HepG2 (cell line): ENCODE results near the gene SLC22A31. TPM values are rescaled to one million over a fixed set of nuclear protein-coding genes. Genes with fewer than 3 reads are reported as not detected.

Experiments used
- BCLAF1 ChIP-seq: fragments of 450-650 bp; IDR thresholded peaks from 2 replicates; pipeline ENCODE4 v1.6.1; 2017; ENCODE audit warnings: mild to moderate bottlenecking
- DMAP1 ChIP-seq: IDR thresholded peaks from 2 replicates; pipeline ENCODE4 v1.6.1; 2016
- HES4 ChIP-seq: sonication (generic); formaldehyde crosslinking; IDR thresholded peaks from 2 replicates; pipeline ENCODE4 v1.9.0; 2021; ENCODE audit warnings: mild to moderate bottlenecking, missing genetic modification reagents, borderline replicate concordance
- MAFG ChIP-seq: sonication (generic); formaldehyde crosslinking; IDR thresholded peaks from 2 replicates; pipeline ENCODE4 v1.5.1; 2020; ENCODE audit warnings: mild to moderate bottlenecking, missing genetic modification reagents
- NR2F2 ChIP-seq: IDR thresholded peaks from 2 replicates; pipeline ENCODE4 v1.6.1; 2012; ENCODE audit warnings: low read depth, inconsistent platforms, borderline replicate concordance
- SAP130 ChIP-seq: IDR thresholded peaks from 2 replicates; pipeline ENCODE4 v1.6.1; 2016; ENCODE audit warnings: low read depth
- SRF ChIP-seq: IDR thresholded peaks from 2 replicates; pipeline ENCODE4 v1.6.1; 2011; ENCODE audit warnings: mild to moderate bottlenecking, low read depth, low read length, moderate library complexity
- TCF7 ChIP-seq: sonication (generic); IDR thresholded peaks from 2 replicates; pipeline ENCODE4 v1.6.1; 2016; ENCODE audit warnings: antibody characterized with exemption, low read depth
- TERF1 ChIP-seq: sonication (generic); formaldehyde crosslinking; IDR thresholded peaks from 2 replicates; pipeline ENCODE4 v1.8.0; 2022; ENCODE audit warnings: mild to moderate bottlenecking, missing genetic modification reagents, moderate library complexity
- TFAP4 ChIP-seq: sonication (generic); IDR thresholded peaks from 2 replicates; pipeline ENCODE4 v1.6.1; 2016; ENCODE audit warnings: low read depth, borderline replicate concordance
- TMF1 ChIP-seq: sonication (generic); formaldehyde crosslinking; IDR thresholded peaks from 2 replicates; pipeline ENCODE4 v1.8.1; 2022; ENCODE audit warnings: low read depth, missing genetic modification reagents
- ZFYVE20 ChIP-seq: sonication (generic); formaldehyde crosslinking; IDR thresholded peaks from 2 replicates; pipeline ENCODE4 v1.8.0; 2023; ENCODE audit warnings: low read depth, mild to moderate bottlenecking, moderate library complexity, missing genetic modification reagents, borderline replicate concordance
- ZNF292 ChIP-seq: sonication (generic); formaldehyde crosslinking; IDR thresholded peaks from 2 replicates; pipeline ENCODE4 v1.8.1; 2022; ENCODE audit warnings: mild to moderate bottlenecking, low read depth, missing genetic modification reagents, borderline replicate concordance
- ZNF460 ChIP-seq: sonication (generic); formaldehyde crosslinking; IDR thresholded peaks from 2 replicates; pipeline ENCODE4 v1.5.1; 2020; ENCODE audit warnings: missing genetic modification reagents, mild to moderate bottlenecking, borderline replicate concordance
- polyA plus RNA-seq, 8 experiments: library from polyadenylated mRNA; depleted of rRNA in 3 of 8; stranded (reverse) in 7 of 8; unstranded in 1 of 8; fragments of >200 nt; fragmentation: Illumina TruSeq in 4 of 8; extraction: Trizol in 4 of 8; gene quantifications; 2 replicates each; pipeline versions ENCODE4 v1.2.1 to v1.2.3, GENCODE V29; 2011 to 2016; ENCODE audit warnings: low read depth in 4 of 8, missing spikeins in 1 of 8, mixed read lengths in 1 of 8; ENCODE audit not compliant: insufficient read depth in 1 of 8
- total RNA-seq, 5 experiments: library from RNA; depleted of rRNA; stranded (reverse); fragments of >200 nt; fragmentation: Illumina TruSeq; extraction: Trizol; gene quantifications; 2 replicates each; pipeline ENCODE4 v1.2.3, GENCODE V29; 2016; ENCODE audit warnings: low read depth in 1 of 5
- TF ChIP-seq, protein P1 (sequence below): sonication (generic); formaldehyde crosslinking; IDR thresholded peaks from 2 replicates; pipeline ENCODE4 v1.4.0; 2020; ENCODE audit warnings: mild to moderate bottlenecking, low read depth, missing genetic modification reagents
- TF ChIP-seq, protein P2 (sequence below): sonication (generic); formaldehyde crosslinking; IDR thresholded peaks from 2 replicates; pipeline ENCODE4 v1.4.0; 2020; ENCODE audit warnings: missing genetic modification reagents, mild to moderate bottlenecking, borderline replicate concordance

The SLC22A31 gene
- total and polyA plus RNA-seq, 2 of the 13 experiments (the other 11 are each of a cell fraction or from before 2014, with no cell fraction given): 67.3 to 83.3 TPM

DNA sequence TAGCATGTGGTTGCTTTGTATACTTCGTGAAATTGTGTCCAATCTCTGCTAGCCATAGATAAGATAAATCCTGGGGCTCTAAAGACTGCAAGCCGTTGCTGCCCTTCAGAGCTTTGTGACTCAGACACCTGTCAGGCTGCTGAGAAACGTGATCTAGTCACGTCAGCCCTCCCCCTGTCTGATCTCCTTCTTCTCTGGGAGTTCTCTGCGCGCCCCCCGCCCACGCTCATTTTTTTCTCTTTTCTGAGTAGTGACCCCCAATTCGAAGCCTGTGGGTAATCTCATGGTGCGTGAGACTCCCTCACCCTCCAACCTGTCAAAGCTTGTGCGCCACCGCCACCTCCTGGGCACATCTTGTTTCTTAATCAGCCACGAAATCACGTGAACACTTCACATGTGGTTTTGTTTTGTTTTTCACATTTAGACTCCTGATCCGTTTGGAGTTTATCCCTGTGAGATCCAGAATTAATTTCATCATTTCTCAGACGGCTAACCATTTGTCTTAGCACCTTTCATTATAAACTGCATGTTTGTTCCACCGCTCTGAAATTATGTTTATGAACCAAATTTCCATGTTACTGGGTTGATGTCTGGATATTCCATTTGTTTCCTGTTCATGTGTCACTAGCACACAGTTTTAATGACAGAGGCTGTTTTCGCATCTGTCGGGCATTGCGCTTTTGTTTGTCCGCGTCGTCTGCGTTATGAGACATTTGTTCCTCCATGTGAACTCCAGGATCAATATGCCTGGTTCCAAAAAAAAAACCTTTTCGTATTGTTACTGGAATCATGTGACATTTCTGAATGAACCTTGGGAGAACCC, 16.2 kb upstream of the SLC22A31 start (continued):
- TF ChIP-seq, protein P1, sequence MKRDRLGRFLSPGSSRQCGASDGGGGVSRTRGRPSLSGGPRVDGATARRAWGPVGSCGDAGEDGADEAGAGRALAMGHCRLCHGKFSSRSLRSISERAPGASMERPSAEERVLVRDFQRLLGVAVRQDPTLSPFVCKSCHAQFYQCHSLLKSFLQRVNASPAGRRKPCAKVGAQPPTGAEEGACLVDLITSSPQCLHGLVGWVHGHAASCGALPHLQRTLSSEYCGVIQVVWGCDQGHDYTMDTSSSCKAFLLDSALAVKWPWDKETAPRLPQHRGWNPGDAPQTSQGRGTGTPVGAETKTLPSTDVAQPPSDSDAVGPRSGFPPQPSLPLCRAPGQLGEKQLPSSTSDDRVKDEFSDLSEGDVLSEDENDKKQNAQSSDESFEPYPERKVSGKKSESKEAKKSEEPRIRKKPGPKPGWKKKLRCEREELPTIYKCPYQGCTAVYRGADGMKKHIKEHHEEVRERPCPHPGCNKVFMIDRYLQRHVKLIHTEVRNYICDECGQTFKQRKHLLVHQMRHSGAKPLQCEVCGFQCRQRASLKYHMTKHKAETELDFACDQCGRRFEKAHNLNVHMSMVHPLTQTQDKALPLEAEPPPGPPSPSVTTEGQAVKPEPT (CRISPR knock-in tag): no peak
- TF ChIP-seq SRF: no peak
- TF ChIP-seq TMF1 (CRISPR knock-in tag): no peak
- peak; percentile 74; the same call in 1 of the 2 replicates for TF ChIP-seq TFAP4
- no peak for TF ChIP-seq HES4 (CRISPR knock-in tag)
- TF ChIP-seq DMAP1 (CRISPR knock-in tag): no peak
- TF ChIP-seq TCF7: no peak
- TF ChIP-seq SAP130 (CRISPR knock-in tag): peak; percentile 97
- no peak for TF ChIP-seq ZFYVE20 (CRISPR knock-in tag)
- TF ChIP-seq TERF1 (CRISPR knock-in tag): no peak
- TF ChIP-seq, protein P2, sequence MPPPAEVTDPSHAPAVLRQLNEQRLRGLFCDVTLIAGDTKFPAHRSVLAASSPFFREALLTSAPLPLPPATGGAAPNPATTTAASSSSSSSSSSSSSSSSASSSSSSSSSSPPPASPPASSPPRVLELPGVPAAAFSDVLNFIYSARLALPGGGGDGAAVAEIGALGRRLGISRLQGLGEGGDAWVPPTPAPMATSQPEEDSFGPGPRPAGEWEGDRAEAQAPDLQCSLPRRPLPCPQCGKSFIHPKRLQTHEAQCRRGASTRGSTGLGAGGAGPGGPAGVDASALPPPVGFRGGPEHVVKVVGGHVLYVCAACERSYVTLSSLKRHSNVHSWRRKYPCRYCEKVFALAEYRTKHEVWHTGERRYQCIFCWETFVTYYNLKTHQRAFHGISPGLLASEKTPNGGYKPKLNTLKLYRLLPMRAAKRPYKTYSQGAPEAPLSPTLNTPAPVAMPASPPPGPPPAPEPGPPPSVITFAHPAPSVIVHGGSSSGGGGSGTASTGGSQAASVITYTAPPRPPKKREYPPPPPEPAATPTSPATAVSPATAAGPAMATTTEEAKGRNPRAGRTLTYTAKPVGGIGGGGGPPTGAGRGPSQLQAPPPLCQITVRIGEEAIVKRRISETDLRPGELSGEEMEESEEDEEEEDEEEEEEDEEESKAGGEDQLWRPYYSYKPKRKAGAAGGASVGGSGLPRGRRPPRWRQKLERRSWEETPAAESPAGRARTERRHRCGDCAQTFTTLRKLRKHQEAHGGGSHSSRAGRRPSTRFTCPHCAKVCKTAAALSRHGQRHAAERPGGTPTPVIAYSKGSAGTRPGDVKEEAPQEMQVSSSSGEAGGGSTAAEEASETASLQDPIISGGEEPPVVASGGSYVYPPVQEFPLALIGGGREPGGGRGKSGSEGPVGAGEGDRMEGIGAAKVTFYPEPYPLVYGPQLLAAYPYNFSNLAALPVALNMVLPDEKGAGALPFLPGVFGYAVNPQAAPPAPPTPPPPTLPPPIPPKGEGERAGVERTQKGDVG (CRISPR knock-in tag): no peak
- TF ChIP-seq MAFG (CRISPR knock-in tag): no peak
- TF ChIP-seq BCLAF1: no peak
- no peak for TF ChIP-seq ZNF460 (CRISPR knock-in tag)
- TF ChIP-seq NR2F2: no peak; the same call in 1 of the 2 replicates
- no peak for TF ChIP-seq ZNF292 (CRISPR knock-in tag)
